Stimulated activated naive CD8-positive, alpha-beta T cell treated with anti-CD3 and anti-CD28 coated beads, Interleukin-15, Interleukin-2, amounts not matched to agents 100 ng/mL and 50 ng/mL, for 24 hours (primary cell): ENCODE results near the gene NHLH1.
"Not testable (repeated sequence)": the region's sequence is repeated elsewhere in the genome, so short reads cannot be mapped to it uniquely, and the experiment has no call there.

Experiments used
- H3K27ac Mint-ChIP-seq: one replicate; pipeline ENCODE4 v1.8.0; 2021; ENCODE audit warnings: mild to moderate bottlenecking, mixed read lengths
- H3K27me3 Mint-ChIP-seq: one replicate; pipeline ENCODE4 v1.8.0; 2021; ENCODE audit warnings: mixed read lengths
- H3K36me3 Mint-ChIP-seq: one replicate; pipeline ENCODE4 v1.8.0; 2021; ENCODE audit warnings: low read depth, mixed read lengths
- H3K4me1 Mint-ChIP-seq: one replicate; pipeline ENCODE4 v1.8.0; 2021; ENCODE audit warnings: low read depth, mixed read lengths
- H3K4me3 Mint-ChIP-seq: one replicate; pipeline ENCODE4 v1.8.0; 2021; ENCODE audit warnings: mild to moderate bottlenecking, mixed read lengths
- H3K9me3 Mint-ChIP-seq: one replicate; pipeline ENCODE4 v1.8.0; 2021; ENCODE audit warnings: mixed read lengths

NHLH1 gene

DNA sequence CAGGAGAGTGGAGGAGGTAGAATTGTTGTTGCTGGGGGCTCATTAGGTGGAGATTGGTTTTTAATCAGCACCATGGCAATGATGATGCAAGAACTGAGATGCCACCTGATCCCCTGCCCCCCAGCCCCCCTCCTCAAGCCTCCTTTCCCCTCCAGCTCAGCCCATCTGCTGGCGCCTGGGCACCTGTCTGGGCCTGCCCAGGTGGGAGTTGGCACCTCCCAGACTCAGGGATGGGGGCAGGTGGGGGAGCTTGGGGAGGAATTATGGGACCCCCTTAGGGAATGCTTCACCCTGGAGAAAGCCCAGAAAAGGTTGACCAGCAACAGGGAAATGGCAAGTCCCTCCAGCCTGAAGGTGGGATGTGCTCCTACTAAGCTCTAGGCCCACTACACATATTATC lies 1.5 kb upstream of the NHLH1 start:
- peaks cover 5% of the 10 kb centered on the region for H3K4me1 Mint-ChIP-seq
- H3K27me3 Mint-ChIP-seq = no peaks in the 10 kb centered on the region
- no peaks in the 10 kb centered on the region for H3K9me3 Mint-ChIP-seq
- no peak overlapping the region for H3K4me3 Mint-ChIP-seq
- no peak overlapping the region for H3K27ac Mint-ChIP-seq
- peaks cover 10% of the 10 kb centered on the region for H3K36me3 Mint-ChIP-seq

DNA sequence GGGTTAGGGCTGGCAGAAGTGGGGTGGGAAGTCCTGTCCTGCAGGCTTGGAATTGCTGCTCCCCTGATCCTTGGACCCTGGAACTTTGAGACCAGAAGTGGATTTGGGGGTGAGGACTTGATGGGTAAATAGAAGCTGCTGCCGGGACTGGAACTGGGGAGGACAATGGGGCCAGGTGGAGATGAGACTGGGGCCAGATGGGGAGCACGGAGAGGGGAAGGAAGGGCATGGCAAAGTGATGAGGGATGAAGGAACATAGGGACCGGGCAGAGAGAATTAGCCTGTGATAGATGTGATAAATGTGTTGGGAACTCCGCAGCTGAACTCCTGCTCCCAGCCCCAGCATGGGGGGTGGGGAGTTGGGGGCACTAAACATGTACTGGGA lies 637 bp downstream of the NHLH1 start:
- Mint-ChIP-seq H3K4me1 (no peaks in the 10 kb centered on the region), H3K4me3 (no peak overlapping the region), H3K9me3 (no peaks in the 10 kb centered on the region), H3K27me3 (no peaks in the 10 kb centered on the region), H3K36me3 (no peaks in the 10 kb centered on the region), H3K27ac (no peak overlapping the region)

DNA sequence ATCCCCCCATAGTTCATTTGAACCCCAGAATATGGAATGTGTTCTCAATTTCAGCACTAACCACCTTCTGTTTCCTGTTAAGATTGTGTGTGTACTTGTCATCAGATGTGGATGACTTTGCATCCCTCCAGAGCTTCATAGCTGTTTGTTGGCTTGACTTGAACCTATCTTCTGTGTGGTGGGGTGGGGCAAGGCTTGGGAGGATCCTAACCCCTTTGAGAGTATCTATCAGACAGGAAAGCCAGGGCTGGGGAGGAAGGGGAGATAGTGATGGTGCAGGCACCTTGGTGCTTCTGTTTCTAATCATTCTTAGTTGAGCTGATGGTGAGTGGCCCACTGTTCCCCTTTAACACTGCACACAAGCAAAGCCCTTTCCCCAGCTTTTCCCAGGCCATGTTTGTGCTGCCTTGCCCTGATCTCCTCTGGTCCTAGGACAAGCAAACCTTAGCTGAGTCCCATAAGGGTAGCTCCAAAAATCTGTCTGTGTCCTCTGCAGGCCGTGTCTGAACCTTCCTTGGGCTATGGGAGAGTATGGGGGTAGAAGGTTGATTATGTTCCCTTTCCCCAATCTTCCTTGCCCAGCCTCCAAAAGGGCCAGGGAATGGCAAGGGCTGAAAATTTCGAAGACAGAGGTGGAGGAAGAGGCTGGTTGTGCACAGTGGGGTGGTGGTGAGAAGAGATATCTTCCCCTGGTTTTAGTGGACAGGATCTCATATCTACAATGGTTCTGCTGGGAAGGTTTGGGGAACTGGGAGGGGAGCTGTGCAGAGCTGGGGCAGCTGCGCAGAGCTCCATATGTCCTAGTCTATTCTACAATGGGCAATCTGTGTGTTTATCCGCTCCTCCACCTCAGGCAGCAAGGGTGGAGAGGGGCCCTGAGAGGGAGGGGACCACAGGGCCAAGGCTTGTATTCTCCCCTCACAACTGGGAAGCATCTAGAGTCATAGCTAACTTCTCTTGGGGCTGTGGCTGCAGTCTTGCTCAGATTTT lies 1.4 kb downstream of the NHLH1 start:
- no peak overlapping the region for H3K27ac Mint-ChIP-seq
- H3K9me3 Mint-ChIP-seq = no peaks in the 10 kb centered on the region
- no peak overlapping the region for H3K4me3 Mint-ChIP-seq

DNA sequence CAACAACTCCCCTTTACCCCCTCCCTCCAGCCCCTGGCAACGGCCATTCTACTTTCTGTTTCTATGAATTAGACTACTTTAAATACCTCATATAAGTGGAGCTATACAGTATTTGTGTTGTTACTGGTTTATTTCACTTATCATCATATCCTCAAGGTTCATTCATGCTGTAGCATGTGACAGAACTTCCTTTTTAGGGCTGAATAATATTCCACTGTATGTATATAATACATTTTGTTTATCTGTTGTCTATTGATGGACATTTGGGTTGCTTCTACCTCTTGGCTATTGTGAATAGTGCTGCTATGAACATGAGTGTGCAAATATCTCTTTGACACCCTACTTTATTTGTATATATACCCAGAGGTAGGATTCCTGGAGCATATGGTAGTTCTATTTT lies 2.2 kb downstream of the NHLH1 start:
- Mint-ChIP-seq H3K4me3 (no peak overlapping the region), H3K36me3 (no peaks in the 10 kb centered on the region)

More for the DNA sequence above, 1.4 kb downstream of the NHLH1 start:
- Mint-ChIP-seq H3K36me3 (no peaks in the 10 kb centered on the region), H3K4me1 (no peaks in the 10 kb centered on the region), H3K27me3 (no peaks in the 10 kb centered on the region)

DNA sequence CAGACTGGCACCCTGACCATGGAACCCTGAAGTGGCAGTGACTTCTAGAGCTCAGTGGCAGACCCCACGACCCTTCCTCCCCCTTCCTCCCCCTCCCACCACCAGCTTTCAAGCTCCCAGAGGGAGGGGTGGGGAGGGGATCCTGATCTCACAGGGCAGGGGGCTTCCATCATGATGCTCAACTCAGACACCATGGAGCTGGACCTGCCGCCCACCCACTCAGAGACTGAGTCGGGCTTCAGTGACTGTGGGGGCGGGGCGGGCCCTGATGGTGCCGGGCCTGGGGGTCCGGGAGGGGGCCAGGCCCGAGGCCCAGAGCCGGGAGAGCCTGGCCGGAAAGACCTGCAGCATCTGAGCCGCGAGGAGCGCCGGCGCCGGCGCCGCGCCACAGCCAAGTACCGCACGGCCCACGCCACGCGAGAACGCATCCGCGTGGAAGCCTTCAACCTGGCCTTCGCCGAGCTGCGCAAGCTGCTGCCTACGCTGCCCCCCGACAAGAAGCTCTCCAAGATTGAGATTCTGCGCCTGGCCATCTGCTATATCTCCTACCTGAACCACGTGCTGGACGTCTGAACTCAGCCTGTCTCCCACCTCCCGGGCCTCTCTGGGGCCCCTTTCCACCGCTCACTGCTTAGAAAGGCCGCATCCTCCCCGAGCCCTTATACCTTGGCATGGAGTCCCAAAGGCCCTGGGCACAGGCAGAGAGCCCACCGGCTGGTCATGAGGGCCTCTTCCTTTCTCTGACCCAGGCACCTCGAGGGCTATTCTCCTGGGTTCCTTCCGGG lies 3.9 kb downstream of the NHLH1 start:
- Mint-ChIP-seq H3K9me3 (no peaks in the 10 kb centered on the region), H3K27me3 (no peaks in the 10 kb centered on the region), H3K36me3 (no peaks in the 10 kb centered on the region), H3K27ac (no peak overlapping the region), H3K4me1 (peaks cover 5% of the 10 kb centered on the region), H3K4me3 (no peak overlapping the region)

More for the DNA sequence above, 2.2 kb downstream of the NHLH1 start:
- H3K27ac Mint-ChIP-seq = no peak overlapping the region
- H3K9me3 Mint-ChIP-seq = no peaks in the 10 kb centered on the region
- no peaks in the 10 kb centered on the region for H3K27me3 Mint-ChIP-seq
- no peaks in the 10 kb centered on the region for H3K4me1 Mint-ChIP-seq

DNA sequence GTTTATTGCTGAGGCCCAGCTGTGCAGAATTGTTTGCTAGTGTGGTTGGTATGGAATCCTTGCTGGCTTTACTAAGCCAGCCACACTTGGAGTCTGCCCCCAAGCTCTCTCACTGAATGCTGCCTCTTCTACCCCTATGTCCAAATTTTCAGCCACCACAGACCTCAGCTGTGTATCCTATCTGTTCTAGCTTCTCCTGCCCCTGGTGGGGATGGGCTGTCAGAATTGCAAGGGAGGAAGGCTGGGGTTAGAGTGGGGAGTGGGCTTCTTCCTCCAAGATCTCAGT lies 4.4 kb downstream of the NHLH1 start:
- Mint-ChIP-seq H3K36me3 (no peaks in the 10 kb centered on the region), H3K27ac (no peak overlapping the region), H3K27me3 (no peaks in the 10 kb centered on the region), H3K4me1 (peaks cover 10% of the 10 kb centered on the region), H3K4me3 (no peak overlapping the region), H3K9me3 (no peaks in the 10 kb centered on the region)

DNA sequence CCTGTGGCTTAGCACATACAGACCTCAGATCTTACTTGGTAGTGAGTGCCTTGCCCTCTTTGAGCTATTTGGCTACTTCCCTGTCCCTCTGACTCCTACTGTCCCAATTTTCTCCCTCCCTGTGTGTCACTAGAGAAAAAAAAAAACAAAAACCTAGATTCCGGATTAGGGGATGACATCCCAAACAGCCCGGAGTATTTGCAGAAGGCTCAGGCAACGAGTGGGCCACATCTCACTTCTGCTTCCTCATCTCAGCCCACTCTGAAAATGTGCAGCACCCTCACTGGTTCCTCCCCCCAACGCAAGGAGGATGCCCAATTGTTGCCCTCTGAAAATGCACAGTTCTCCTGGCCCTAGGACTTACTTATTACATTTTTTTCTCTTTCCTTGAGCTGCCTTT lies 4.9 kb downstream of the NHLH1 start:
- H3K27ac Mint-ChIP-seq = no peak overlapping the region
- H3K4me1 Mint-ChIP-seq = peaks cover 15% of the 10 kb centered on the region
- H3K36me3 Mint-ChIP-seq = no peaks in the 10 kb centered on the region
- H3K27me3 Mint-ChIP-seq = no peaks in the 10 kb centered on the region
- no peak overlapping the region for H3K4me3 Mint-ChIP-seq
- no peaks in the 10 kb centered on the region for H3K9me3 Mint-ChIP-seq

DNA sequence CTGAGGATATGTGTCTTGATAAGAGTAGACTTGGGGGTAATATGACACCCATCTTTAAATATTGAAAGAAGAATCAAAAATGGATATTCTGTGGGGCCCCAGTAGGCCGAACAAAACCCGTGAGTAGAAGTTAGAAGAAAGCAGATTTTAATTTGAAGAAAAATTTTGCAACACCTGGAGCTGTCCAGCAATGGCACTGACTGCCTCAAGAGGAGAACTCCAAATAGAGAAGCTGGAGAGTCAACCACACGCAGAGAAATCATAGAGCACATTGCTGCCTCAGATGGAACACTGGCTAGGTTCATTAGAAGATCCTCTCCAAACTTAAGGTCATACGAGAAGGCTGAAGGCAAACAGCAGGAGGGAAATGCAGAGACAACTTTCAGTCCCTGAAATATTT lies 6.8 kb downstream of the NHLH1 start:
- no peak overlapping the region for H3K27ac Mint-ChIP-seq
- no peaks in the 10 kb centered on the region for H3K9me3 Mint-ChIP-seq
- no peaks in the 10 kb centered on the region for H3K36me3 Mint-ChIP-seq
- peaks cover 15% of the 10 kb centered on the region for H3K4me1 Mint-ChIP-seq
- H3K4me3 Mint-ChIP-seq = no peak overlapping the region
- no peaks in the 10 kb centered on the region for H3K27me3 Mint-ChIP-seq

DNA sequence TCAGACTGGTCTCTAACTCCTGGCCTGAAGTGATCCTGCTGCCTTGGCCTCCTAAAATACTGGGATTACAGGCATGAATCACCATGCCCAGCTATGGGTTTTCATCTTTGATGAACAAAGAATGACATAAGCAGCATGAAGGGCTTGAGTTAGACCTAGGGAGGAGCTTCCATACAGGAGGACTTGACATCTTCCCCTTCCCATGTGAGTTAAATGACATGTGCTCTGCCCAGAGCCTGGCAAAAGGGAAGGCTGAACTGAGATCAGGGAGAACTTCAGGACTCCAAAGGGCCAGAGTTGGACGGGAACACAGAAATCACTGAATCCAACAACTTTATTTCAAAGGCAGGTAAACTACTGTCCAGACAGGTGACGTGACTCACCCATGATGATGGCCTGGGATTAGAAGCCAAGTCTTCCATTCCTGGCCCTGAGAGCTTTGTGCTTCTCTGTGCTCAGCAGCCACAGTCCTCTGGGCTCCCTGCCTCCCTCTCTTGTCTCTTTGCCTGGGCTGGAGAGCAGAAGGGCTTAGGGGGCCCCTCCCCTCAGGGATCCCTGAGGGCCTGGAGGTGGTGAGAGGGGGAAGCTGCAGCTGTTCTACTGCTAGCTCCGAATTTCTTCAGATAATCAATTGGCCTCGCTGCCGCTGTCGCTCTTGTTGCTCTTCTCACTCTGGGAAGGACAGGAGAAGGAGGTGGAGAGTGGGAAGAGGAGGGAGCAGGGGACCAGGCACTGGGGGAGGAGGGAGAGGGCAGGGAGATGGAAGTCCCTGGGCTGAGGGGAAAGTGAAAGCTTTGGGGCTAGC lies 7.6 kb downstream of the NHLH1 start:
- H3K27ac Mint-ChIP-seq = peak overlapping the region; percentile 45
- H3K4me3 Mint-ChIP-seq = no peak overlapping the region
- no peaks in the 10 kb centered on the region for H3K36me3 Mint-ChIP-seq
- peaks cover 15% of the 10 kb centered on the region for H3K4me1 Mint-ChIP-seq
- H3K27me3 Mint-ChIP-seq = no peaks in the 10 kb centered on the region
- no peaks in the 10 kb centered on the region for H3K9me3 Mint-ChIP-seq

DNA sequence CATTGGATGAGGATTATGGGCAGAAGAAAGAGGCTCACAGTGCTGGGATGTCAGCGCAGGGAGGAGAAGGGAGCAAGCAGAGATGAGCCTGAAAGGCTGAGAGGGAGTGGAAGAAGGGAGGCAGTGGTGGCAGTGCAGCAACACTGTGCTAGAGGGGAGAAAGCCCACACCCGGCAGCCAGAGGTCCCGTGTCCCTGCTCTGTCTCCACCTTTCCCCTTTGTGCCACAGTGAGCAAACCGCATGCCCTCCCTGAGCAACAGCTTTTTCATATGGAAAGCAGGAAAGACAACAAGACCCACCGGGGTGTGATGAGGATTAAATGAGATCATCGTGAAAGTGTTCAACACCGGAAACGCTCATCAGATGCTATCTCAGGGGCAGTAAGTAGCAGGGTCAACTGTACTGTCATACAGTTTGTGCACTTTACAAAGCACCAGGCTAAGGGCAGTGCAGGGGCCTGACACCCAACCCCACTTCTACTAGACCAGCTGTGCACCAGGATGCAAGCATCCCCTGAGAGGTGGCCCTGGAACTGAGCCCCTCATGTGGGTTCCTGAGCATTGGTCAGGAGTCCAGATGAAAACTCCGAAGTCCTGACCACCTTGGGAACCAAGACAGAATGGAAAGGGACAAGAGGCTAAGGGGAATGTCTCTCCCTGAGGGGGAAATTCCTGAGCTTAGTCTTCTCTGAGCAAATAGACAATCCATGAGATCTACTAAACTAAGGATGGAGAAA lies 9.1 kb downstream of the NHLH1 start:
- peak overlapping the region; percentile 50 for H3K4me3 Mint-ChIP-seq
- H3K36me3 Mint-ChIP-seq = no peaks in the 10 kb centered on the region
- no peaks in the 10 kb centered on the region for H3K27me3 Mint-ChIP-seq
- H3K9me3 Mint-ChIP-seq = no peaks in the 10 kb centered on the region
- no peak overlapping the region for H3K27ac Mint-ChIP-seq
- H3K4me1 Mint-ChIP-seq = peaks cover 15% of the 10 kb centered on the region

DNA sequence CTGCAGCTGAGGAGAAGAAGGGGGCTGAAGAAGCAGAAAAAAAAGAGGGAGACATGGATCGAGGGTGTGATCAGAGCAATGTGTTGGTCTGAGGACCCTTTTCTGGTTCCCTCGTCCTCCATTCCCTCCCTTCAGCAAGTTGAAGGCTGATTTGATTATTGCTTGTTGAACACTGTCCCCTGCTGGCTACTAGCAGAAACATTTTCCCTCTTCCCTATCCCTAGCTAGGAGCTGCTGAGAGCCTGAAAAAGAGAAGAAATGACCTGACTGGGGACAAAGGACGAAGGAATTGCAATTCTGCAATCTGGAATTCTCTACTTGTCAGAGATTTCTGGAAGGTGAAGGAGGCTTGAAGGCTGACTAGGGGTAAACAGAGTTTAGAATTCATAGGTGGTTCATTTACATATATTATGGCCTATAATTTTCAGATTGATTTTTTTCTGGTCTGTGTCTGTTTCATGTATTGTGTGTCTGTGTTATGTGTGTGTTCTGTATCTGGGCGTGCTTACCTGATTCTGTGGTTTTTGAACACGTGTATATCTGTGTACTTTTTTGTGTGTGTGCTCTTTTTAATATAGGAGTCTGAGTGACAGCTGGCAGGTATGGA lies 9.8 kb downstream of the NHLH1 start:
- H3K27ac Mint-ChIP-seq = no peak overlapping the region
- no peaks in the 10 kb centered on the region for H3K36me3 Mint-ChIP-seq
- peaks cover 15% of the 10 kb centered on the region for H3K4me1 Mint-ChIP-seq
- no peaks in the 10 kb centered on the region for H3K9me3 Mint-ChIP-seq
- H3K27me3 Mint-ChIP-seq = no peaks in the 10 kb centered on the region
- H3K4me3 Mint-ChIP-seq = no peak overlapping the region

DNA sequence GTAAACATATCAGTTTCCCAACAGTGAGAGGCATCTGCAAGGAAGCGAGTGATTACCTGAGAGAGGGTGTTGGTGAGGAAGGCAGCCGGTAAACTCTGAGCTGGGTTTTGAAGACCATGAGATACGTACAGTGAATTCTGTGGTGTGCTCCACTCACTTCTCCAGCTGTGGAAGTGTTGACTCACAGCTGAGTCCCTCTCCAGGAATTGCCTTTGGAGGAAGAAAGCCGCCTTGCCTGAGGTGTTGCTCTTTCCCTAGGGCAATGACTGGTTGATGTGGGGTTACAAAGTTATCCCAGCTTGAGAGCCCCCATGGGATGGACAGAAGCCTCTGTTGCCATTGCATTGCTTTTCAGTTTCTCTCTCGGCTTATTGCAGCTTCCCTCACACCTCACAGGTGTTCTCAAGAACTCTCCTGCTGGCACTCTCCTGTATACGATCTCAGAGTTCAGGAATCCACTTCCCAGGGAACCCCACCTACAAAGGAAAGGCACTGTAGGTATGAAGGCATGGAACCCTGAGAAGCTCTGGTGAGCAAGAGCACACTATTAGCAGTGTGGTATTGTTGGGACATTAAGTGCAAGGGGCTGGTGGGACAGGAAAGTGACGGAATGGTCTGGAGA lies 10.8 kb downstream of the NHLH1 start:
- H3K4me1 Mint-ChIP-seq = peaks cover 15% of the 10 kb centered on the region
- no peaks in the 10 kb centered on the region for H3K9me3 Mint-ChIP-seq
- no peak overlapping the region for H3K4me3 Mint-ChIP-seq
- no peak overlapping the region for H3K27ac Mint-ChIP-seq
- H3K36me3 Mint-ChIP-seq = no peaks in the 10 kb centered on the region
- H3K27me3 Mint-ChIP-seq = no peaks in the 10 kb centered on the region

DNA sequence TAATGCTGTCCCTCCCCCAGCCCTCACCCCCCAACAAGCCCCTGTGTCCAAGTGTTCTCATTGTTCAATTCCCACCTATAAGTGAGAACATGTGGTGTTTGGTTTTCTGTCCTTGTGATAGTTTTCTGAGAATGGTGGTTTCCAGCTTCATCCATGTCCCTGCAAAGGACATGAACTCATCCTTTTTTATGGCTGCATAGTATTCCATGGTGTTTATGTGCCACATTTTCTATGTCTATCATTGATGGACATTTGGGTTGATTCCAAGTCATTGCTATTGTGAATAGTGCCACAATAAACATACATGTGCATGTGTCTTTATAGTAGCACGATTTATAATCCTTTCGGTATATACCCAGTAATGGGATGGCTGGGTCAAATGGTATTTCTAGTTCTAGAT lies 17.9 kb downstream of the NHLH1 start:
- not testable (repeated sequence) for H3K4me3 Mint-ChIP-seq, H3K27ac Mint-ChIP-seq, H3K9me3 Mint-ChIP-seq, H3K27me3 Mint-ChIP-seq, H3K4me1 Mint-ChIP-seq, H3K36me3 Mint-ChIP-seq

DNA sequence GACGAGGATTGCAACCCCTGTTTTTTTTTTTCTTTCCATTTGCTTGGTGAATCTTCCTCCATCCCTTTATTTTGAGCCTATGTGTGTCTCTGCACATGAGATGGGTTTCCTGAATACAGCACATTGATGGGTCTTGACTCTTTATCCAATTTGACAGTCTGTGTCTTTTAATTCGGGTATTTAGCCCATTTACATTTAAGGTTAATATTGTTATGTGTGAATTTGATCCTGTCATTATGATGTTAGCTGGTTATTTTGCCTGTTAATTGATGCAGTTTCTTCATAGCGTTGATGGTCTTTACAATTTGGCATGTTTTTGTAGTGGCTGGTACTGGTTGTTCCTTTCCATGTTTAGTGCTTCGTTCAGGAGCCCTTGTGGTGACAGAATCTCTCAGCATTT lies 21.5 kb downstream of the NHLH1 start:
- not testable (repeated sequence) for H3K27ac Mint-ChIP-seq, H3K36me3 Mint-ChIP-seq, H3K27me3 Mint-ChIP-seq, H3K4me1 Mint-ChIP-seq, H3K9me3 Mint-ChIP-seq, H3K4me3 Mint-ChIP-seq
